NK-92 (cell line): ENCODE measurements around the gene ANO6.

ENCODE experiments used
- DNase-seq: peaks from one replicate; lab custom pipeline; 2025; ENCODE audit not compliant: unreplicated experiment; lab: John Stamatoyannopoulos, UW

The ANO6 gene

GRCh38 chr12:45276154-45276755, 60.4 kb downstream of the ANO6 start:
- no peak for DNase-seq

GRCh38 chr12:45278447-45278846, 62.6 kb downstream of the ANO6 start:
- DNase-seq, result no peak

DNA sequence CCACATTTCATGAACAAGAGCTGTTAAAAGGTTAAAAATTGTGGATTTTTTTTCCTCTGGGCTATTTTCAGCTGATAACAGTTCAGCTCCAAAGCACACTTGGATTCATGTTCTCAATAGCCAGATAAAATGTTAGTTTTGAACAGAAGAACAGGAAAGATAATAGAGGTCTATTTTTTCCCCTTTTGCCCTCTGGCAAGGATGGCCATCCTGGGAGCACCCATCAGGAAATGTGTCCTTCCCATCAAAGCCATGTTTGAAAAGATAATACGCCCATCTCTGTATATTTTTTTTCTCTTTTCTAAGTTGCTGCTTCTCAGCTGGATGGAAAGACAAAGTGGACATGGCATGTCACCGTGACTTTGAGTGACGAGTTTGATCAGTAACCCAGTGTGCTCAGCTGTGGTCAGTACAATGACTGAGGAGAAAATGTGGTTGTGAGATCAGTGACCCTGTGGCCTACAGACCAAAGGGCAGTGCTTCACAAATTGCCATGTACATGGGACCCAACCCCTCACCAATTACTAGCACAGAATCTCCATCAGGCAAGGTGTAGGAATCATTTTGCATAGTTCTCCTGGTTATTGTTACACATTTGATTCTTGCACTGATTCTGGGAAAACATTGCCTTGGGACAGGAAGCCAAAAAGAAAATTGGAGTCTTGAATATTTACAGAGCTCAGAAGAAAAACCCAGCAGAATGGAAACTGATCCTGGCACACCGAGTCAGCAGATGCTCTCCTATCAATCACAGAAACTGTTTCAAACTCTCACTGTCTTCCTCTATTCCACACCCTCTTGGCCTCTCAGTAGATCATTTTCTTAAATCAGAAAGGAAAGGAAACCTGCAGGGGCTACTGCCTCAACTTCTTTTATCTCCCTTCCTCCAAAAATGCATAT, 64.3 kb downstream of the ANO6 start:
- DNase-seq, result no peak

- DNase-seq, result no peak
These were observed 66.1 kb downstream of the ANO6 start for GRCh38 chr12:45281994-45282393.

DNA sequence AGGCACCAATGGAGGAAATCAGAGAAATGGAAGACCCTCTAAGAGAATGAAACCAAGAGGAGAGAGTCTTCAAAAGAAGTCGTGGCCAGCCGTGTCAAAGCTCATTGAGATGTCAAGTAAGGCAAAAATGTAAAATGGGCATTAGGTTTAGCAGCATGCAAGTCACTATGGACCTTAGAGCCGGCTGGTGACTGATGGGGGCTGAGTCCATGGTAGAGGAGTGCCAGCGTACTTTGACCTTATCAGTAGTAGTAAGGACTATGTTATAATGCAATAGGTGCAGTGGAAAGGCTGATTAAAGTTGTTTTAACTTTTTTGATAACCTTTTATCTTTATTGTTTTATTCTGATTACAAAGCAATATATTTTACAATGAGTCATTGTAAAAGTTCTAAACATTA, 66.5 kb downstream of the ANO6 start:
- no peak for DNase-seq

GRCh38 chr12:45284096-45284901, 68.4 kb downstream of the ANO6 start:
- DNase-seq, result no peak

DNA sequence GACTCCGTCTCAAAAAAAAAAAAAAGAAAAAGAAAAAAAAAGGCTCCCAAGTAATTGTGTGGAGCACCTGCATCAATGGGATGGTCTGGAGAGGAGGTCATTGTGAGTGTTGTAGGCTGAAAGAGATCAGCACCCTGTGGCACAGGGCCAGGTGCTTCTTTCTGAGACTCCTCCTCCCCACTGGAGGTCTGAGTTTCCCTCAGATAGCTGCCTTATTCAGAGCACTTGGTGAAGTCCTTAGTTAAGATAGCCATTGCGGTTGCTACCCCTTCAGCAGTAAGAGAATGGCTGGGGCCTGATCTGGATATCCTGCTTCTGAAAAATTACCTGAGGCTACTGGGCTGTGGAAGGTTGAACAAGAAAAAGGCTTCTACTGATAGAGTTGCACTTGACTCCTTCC, 69.8 kb downstream of the ANO6 start:
- no peak for DNase-seq

DNA sequence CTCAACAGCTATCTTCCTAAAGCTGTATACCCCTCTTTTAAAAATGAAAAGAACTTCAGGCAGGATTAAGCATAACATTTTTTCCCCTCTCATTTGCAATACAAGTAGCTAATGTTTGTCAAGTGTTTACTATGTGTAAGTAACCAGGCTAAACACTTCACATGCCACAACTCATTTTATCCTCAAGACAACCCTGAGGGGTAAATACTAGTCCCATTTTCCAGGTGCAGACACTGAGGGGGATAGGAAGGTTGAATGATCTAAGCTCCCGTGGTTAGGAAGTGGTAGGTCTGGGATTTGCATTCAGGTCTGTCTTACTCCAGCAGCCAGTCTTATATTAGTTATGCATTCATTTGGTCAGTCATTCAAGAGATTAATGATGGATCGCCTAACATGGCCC, 70.7 kb downstream of the ANO6 start:
- DNase-seq, result no peak

- DNase-seq, result no peak
These were observed 73.6 kb downstream of the ANO6 start for GRCh38 chr12:45289245-45290215.

DNA sequence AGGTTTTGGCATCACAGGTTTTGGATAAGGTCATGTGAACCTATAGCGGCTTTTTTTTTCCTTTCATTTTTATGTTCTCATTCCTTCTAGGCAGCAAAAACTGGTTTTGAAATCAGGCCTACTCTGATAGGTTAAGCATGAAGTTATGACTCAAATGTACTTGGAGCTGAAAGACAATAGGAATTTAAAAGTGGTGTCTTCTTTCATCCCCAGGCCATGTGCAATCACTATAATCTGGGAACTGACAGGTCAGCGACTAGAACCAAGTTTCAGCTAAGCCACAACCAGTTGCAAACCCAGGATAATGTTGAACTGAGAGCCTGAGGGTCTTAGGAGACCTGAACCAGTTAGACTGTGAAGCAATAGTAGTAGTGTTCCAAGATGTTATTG, 74.3 kb downstream of the ANO6 start:
- DNase-seq, result no peak

DNA sequence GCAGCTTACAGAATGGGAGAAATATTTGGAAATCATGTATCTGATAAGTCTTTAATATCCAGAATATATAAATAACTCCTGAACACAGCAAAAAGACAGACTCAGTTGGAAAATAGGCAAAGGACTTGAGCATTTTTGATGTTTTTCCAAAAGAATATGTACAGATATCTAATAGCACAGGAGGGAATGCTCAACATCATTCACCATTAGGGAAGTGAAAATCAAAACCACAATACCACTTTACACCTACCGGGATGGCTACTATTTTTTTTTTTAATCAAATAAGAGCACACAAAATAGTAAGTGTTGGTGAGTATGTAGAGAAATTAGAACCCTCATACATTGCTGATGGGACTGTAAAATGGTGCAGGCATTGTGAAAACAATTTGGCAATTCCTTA, 75.6 kb downstream of the ANO6 start:
- DNase-seq, result no peak

GRCh38 chr12:45292486-45293195, 76.7 kb downstream of the ANO6 start:
- no peak for DNase-seq

DNA sequence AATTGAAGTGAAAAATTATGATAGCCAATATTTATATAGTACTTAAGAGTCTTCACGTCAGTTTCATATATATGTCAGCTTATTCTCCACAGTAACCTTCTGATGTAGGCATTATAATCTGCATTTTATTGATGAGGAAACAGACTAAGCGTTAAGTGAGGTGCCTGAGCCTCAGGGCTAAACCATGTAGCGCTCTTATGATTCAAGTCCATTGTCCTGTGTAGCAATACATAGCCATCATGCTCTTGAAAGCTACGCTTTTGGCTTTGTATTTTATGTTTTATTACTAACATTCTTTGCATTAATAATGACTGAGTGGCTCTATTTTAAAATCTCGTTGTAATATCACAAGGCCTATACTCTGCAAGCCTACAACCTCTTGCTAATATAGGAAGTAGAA, 79.0 kb downstream of the ANO6 start:
- no peak for DNase-seq

- no peak for DNase-seq
These were observed 80.2 kb downstream of the ANO6 start for GRCh38 chr12:45296046-45296586.

DNA sequence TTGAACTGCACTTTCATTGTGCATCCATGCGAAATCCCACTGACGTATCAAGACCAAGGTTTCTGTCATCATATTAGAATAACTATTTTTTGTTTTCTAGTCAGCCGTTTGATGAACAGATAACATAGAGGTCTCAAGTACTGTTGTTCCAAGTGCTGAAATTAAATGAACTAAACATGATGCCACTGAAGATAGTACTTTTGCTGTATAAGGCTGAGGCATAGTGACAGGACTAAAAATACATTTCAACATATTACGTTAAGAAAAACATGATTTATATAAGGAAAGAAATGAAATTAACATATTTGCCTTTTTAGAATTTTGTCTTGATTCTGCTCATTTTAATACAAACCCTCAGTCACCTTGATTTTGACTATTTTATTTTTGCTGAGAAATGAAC, 82.2 kb downstream of the ANO6 start:
- DNase-seq, result no peak

DNA sequence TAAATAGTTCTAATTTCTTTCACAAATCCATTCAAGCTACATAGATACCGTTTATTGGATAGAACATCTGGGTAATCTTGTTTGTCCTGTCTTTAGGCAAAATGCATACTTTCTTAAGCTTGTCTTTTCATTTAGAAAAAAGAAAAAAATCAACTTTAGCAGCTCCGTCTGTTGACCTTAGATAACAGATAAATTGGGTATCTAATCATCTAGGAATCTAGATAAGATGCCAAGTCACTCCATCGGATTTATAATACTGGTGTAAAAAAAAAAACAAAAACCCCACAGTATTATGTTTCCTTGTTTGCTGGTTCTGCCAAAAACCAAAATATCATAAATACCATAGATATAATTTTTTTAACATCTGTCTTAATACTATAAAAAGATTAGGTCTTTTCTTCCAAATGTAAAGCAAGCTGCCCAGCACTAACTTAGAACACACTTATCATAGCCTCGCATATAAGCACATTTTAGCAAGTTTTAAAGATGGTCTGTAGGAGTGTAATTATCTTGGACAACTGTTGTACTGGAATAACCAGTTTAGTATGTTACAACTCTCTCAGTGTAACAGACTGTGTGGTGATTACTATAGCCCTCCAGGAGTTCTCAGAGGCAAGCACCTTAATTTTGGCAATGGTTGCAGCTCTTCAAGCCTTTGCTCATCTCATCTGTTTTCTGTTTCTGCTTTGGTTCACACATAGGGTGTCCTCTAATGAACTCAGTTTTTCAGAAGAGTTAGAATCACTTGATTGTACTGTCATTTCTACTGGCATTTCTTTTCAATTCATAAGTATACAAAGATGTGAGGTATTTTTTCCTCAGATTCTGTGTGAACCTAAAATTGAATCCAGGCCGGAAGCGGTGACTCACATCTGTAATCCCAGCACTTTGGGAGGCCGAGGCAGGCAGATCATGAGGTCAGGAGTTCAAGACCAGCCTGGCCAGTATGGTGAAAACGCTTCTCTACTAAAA, 83.1 kb downstream of the ANO6 start:
- no peak for DNase-seq

GRCh38 chr12:45302621-45303369, 86.9 kb downstream of the ANO6 start:
- no peak for DNase-seq

DNA sequence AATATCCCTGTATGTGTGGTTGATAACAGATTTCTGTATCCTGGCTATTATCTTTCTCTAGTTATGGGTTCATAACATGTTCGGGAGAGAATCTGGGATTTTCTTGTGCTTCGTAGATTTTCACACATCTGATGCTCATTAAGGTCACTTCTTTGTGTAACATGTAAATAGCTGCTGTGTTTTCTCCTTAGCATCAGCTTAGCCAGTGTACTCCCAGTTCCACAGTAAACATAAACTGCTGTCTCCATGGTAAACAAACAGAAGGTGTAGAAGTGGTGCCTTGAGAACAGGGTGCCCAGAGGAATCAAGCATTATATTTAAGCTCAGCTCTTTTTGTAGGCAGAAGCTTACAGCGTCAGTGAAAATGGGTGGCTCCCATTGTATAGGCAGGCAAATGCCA, 88.0 kb downstream of the ANO6 start:
- DNase-seq, result no peak
